ENCODE measurements around the gene PGC. TPM values are rescaled to one million over a fixed set of nuclear protein-coding genes. Genes with fewer than 3 reads are reported as not detected.
A peak's percentile ranks its signal among the peaks of the same experiment; 100 is the strongest.

PGC gene
- total and polyA plus RNA-seq, 9 of the 15 experiments (the other 6 are each of a cell fraction or from before 2014, with no cell fraction given) = 0.17 to 0.40 TPM; not detected in 7

DNA sequence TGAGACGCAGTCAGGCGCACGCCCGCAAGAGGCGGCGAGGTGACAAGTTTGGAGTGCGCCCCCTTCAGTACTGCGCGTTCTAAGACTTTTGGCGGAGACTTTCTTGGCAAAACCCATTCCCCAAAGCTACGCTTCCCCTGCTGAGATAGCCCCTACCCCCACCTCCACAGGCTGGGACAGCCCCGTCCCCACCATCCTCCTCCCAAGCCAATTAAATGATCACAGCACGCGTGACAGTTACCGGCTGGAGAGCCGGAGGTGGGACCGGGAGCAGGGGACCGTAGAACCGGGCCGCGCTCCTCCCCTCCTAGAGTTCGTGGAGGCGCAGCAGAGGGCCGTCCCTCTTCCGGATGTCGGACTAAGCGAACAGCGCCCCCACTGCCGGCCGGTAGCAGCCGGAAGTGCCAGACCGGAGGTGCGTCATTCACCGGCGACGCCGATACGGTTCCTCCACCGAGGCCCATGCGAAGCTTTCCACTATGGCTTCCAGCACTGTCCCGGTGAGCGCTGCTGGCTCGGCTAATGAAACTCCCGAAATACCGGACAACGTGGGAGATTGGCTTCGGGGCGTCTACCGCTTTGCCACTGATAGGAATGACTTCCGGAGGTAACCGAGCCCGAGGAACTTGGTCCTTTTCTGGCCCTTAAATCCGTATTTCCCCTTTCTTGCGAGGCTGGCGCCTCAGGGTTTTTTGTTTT lies 40.2 kb upstream of the PGC start, which contains the start of gene TOMM6 (continued):
- peak; percentile 93 for TF ChIP-seq ZFX (CRISPR knock-in tag; IDR thresholded peaks at IDR 0.05)
- 0 out of 2 replicates have a peak, but pooled peaks have one; percentile 44 for TF ChIP-seq RHOXF2B (CRISPR knock-in tag; conservative IDR thresholded peaks at IDR 0.05)
- TF ChIP-seq, protein P1, sequence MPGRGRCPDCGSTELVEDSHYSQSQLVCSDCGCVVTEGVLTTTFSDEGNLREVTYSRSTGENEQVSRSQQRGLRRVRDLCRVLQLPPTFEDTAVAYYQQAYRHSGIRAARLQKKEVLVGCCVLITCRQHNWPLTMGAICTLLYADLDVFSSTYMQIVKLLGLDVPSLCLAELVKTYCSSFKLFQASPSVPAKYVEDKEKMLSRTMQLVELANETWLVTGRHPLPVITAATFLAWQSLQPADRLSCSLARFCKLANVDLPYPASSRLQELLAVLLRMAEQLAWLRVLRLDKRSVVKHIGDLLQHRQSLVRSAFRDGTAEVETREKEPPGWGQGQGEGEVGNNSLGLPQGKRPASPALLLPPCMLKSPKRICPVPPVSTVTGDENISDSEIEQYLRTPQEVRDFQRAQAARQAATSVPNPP (IDR thresholded peaks at IDR 0.05; ENCODE audit: borderline replicate concordance, insufficient read depth, insufficient read length) = no peak
- TF ChIP-seq, protein P2, sequence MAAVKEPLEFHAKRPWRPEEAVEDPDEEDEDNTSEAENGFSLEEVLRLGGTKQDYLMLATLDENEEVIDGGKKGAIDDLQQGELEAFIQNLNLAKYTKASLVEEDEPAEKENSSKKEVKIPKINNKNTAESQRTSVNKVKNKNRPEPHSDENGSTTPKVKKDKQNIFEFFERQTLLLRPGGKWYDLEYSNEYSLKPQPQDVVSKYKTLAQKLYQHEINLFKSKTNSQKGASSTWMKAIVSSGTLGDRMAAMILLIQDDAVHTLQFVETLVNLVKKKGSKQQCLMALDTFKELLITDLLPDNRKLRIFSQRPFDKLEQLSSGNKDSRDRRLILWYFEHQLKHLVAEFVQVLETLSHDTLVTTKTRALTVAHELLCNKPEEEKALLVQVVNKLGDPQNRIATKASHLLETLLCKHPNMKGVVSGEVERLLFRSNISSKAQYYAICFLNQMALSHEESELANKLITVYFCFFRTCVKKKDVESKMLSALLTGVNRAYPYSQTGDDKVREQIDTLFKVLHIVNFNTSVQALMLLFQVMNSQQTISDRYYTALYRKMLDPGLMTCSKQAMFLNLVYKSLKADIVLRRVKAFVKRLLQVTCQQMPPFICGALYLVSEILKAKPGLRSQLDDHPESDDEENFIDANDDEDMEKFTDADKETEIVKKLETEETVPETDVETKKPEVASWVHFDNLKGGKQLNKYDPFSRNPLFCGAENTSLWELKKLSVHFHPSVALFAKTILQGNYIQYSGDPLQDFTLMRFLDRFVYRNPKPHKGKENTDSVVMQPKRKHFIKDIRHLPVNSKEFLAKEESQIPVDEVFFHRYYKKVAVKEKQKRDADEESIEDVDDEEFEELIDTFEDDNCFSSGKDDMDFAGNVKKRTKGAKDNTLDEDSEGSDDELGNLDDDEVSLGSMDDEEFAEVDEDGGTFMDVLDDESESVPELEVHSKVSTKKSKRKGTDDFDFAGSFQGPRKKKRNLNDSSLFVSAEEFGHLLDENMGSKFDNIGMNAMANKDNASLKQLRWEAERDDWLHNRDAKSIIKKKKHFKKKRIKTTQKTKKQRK (IDR thresholded peaks at IDR 0.05; ENCODE audit: borderline replicate concordance, low read depth, low read length) = no peak
- TF ChIP-seq CCAR2 (IDR thresholded peaks at IDR 0.05; ENCODE audit: low read depth, low read length) = no peak
- no peak for TF ChIP-seq POLR3A (IDR thresholded peaks at IDR 0.05; ENCODE audit: borderline replicate concordance, extremely low read depth, insufficient read depth, insufficient read length)
- no peak for TF ChIP-seq ZNF444 (CRISPR knock-in tag; IDR thresholded peaks at IDR 0.05)
- TF ChIP-seq NR4A1 (CRISPR knock-in tag; IDR thresholded peaks at IDR 0.05) = no peak
- TF ChIP-seq NR4A1 (tag; IDR thresholded peaks at IDR 0.05) = no peak
- no peak for TF ChIP-seq ZNF445 (CRISPR knock-in tag; IDR thresholded peaks at IDR 0.05; ENCODE audit: low read depth)
- peak; percentile 39; the same call in 1 of the 2 replicates for TF ChIP-seq ZNF384 (IDR thresholded peaks at IDR 0.05; ENCODE audit: low read depth, low read length)
- TF ChIP-seq, protein P3, sequence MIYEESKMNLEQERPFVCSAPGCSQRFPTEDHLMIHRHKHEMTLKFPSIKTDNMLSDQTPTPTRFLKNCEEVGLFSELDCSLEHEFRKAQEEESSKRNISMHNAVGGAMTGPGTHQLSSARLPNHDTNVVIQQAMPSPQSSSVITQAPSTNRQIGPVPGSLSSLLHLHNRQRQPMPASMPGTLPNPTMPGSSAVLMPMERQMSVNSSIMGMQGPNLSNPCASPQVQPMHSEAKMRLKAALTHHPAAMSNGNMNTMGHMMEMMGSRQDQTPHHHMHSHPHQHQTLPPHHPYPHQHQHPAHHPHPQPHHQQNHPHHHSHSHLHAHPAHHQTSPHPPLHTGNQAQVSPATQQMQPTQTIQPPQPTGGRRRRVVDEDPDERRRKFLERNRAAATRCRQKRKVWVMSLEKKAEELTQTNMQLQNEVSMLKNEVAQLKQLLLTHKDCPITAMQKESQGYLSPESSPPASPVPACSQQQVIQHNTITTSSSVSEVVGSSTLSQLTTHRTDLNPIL (CRISPR knock-in tag; IDR thresholded peaks at IDR 0.05) = no peak
- TF ChIP-seq, protein P4, sequence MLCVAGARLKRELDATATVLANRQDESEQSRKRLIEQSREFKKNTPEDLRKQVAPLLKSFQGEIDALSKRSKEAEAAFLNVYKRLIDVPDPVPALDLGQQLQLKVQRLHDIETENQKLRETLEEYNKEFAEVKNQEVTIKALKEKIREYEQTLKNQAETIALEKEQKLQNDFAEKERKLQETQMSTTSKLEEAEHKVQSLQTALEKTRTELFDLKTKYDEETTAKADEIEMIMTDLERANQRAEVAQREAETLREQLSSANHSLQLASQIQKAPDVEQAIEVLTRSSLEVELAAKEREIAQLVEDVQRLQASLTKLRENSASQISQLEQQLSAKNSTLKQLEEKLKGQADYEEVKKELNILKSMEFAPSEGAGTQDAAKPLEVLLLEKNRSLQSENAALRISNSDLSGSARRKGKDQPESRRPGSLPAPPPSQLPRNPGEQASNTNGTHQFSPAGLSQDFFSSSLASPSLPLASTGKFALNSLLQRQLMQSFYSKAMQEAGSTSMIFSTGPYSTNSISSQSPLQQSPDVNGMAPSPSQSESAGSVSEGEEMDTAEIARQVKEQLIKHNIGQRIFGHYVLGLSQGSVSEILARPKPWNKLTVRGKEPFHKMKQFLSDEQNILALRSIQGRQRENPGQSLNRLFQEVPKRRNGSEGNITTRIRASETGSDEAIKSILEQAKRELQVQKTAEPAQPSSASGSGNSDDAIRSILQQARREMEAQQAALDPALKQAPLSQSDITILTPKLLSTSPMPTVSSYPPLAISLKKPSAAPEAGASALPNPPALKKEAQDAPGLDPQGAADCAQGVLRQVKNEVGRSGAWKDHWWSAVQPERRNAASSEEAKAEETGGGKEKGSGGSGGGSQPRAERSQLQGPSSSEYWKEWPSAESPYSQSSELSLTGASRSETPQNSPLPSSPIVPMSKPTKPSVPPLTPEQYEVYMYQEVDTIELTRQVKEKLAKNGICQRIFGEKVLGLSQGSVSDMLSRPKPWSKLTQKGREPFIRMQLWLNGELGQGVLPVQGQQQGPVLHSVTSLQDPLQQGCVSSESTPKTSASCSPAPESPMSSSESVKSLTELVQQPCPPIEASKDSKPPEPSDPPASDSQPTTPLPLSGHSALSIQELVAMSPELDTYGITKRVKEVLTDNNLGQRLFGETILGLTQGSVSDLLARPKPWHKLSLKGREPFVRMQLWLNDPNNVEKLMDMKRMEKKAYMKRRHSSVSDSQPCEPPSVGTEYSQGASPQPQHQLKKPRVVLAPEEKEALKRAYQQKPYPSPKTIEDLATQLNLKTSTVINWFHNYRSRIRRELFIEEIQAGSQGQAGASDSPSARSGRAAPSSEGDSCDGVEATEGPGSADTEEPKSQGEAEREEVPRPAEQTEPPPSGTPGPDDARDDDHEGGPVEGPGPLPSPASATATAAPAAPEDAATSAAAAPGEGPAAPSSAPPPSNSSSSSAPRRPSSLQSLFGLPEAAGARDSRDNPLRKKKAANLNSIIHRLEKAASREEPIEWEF (CRISPR knock-in tag; IDR thresholded peaks at IDR 0.05) = no peak
- TF ChIP-seq WHSC1 (IDR thresholded peaks at IDR 0.05; ENCODE audit: low read length) = no peak
- no peak for TF ChIP-seq NFE2L1 (tag; IDR thresholded peaks at IDR 0.05; ENCODE audit: borderline replicate concordance, low read depth)
- TF ChIP-seq ZNF184 (CRISPR knock-in tag; IDR thresholded peaks at IDR 0.05) = no peak
- TF ChIP-seq MCM2 (IDR thresholded peaks at IDR 0.05; ENCODE audit: low read depth) = no peak
